ENCODE measurements around the gene IGIP. TPM values are rescaled to one million over a fixed set of nuclear protein-coding genes. Genes with fewer than 3 reads are reported as not detected.

IGIP gene
- total RNA-seq, result 1 to 10 TPM; 1.7 to 1.9 TPM

DNA sequence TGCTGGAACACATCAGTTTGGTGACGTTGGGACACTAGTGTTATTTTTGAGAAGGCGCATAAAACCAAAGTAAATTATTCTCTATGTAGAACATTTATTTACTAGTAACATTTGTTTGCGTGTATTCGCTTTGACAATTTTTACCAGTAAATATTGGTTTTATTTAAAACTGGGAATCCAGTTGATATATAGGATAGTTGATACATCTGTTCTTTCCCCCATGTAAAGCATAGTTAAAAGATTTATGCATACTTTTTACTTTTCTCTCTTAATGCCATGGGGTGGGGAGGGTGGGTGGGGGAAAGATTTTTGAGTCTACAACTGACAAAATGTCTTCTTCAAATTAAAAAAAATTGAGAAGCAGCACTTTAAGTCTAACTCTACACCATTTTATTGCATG lies at the start of gene IGIP:
Gene IGIP (plus strand): TSS at position 301 of the 400 bp plus-strand sequence. CDS start 2,540 bp downstream, outside the sequence.
- POLR2A ChIA-PET, result no interaction called here

DNA sequence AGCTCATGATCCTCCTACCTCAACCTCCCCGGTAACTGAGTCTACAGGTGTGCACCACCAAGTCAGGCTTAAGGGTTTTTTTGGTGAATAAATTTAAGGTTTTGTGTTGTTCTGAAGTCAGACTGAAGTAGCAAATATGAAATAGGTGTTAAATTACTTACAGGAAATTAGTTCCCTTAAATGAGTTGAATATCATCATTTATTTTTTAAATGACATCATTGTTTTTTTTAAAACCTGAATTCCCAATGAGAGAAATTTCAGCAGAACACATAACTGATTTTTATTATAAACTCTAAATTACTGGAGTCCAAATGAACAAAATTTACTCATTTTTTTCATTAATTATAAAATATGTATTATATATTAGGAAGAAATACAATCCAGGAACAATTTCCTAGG lies 49.6 kb upstream of the IGIP start:
- no peak for ATAC-seq
- no peaks in the 10 kb centered on the region for H3K4me1 Mint-ChIP-seq
- H3K27ac Mint-ChIP-seq, result no peak overlapping the region
- intact Hi-C loops (cut with DNase I, micrococcal nuclease), result no loop called here
- DNase-seq, result no peak
- CTCF ChIA-PET, result interaction anchor here (0.5 to 5.7 kb wide), 4 partner anchors 47 to 1196 kb away, joined by 3 to 108 read pairs (median 48); no protein-coding TSS in a partner anchor
- POLR2A ChIA-PET, result no interaction called here
- peaks cover 18% of the 10 kb centered on the region for H3K27me3 Mint-ChIP-seq
- no peaks in the 10 kb centered on the region for H3K36me3 Mint-ChIP-seq (ENCODE audit: low read depth)
- no peaks in the 10 kb centered on the region for H3K9me3 Mint-ChIP-seq (ENCODE audit: low read depth)
- H3K4me3 Mint-ChIP-seq, result no peak overlapping the region

More for the DNA sequence above, at the start of gene IGIP:
- H3K9me3 Mint-ChIP-seq (ENCODE audit: low read depth), result no peaks in the 10 kb centered on the region
- no peak within 1 kb of the TSS for H3K27ac Mint-ChIP-seq
- H3K4me1 Mint-ChIP-seq, result peaks cover 35% of the 10 kb centered on the region
- no peak within 1 kb of the TSS for H3K4me3 Mint-ChIP-seq
- intact Hi-C loops (cut with DNase I, micrococcal nuclease), result no loop called here
- DNase-seq, result no peak
- H3K27me3 Mint-ChIP-seq, result no peaks in the 10 kb centered on the region
- no peak for ATAC-seq
- H3K36me3 Mint-ChIP-seq (ENCODE audit: low read depth), result no peaks in the 10 kb centered on the region
- CTCF ChIA-PET, result interaction anchor here (0.7 to 3.8 kb wide), 4 partner anchors 9 to 1960 kb away, joined by 3 to 13 read pairs (median 4); no protein-coding TSS in a partner anchor

DNA sequence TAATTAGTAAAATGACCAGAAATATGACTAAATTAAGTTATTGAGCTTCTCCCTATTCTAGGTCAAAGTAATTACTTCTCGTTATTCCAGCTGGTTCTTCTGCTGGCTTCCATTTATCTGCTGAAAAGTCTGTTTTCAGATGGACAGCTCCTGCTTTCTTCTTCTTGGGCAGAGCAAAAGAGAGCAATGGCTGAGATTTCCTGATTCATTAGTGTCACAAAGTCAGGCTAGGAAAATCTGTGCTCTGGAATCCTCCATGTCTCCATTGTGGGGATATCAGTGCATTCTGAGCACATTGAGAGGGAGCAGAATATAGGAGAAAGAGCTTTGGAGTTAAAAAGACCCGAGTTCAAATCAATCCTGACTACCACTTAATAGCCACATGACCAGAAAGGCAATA lies 48.9 kb upstream of the IGIP start:
- Mint-ChIP-seq H3K9me3 (ENCODE audit: low read depth) (no peaks in the 10 kb centered on the region), H3K4me3 (no peak overlapping the region)

DNA sequence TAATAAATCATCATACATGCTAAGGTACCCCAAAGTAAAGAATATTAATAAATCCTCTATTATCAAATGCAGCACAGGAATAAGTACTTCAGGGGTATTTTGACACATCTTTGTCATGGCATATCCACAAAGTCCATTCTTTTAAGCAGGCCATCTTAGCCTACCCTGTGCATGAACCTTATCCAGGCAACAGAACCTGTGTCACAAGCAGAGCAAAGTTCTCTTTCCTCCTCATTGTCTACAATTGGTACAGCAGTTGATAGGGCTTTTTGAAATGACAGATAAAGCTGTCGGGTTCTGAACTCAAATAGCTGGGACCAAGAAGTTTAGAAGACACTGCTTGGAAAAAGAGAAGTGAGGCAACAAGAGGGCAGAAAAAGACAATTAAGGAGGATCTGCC lies 42.6 kb upstream of the IGIP start:
- ChIA-PET POLR2A (no interaction called here), CTCF (no interaction called here)
- Mint-ChIP-seq H3K4me3 (no peak overlapping the region), H3K36me3 (ENCODE audit: low read depth) (no peaks in the 10 kb centered on the region), H3K9me3 (ENCODE audit: low read depth) (no peaks in the 10 kb centered on the region), H3K27ac (no peak overlapping the region), H3K27me3 (peaks cover 7% of the 10 kb centered on the region), H3K4me1 (no peaks in the 10 kb centered on the region)
- ATAC-seq, result no peak
- DNase-seq, result no peak
- intact Hi-C loops (cut with DNase I, micrococcal nuclease), result no loop called here

More for the DNA sequence above, 48.9 kb upstream of the IGIP start:
- DNase-seq (no peak), ATAC-seq (no peak)
- H3K27ac Mint-ChIP-seq, result no peak overlapping the region
- ChIA-PET CTCF (interaction anchor here (0.8 to 5.7 kb wide), 3 partner anchors 45 to 80 kb away, joined by 3 to 108 read pairs (median 93); no protein-coding TSS in a partner anchor), POLR2A (no interaction called here)
- peaks cover 16% of the 10 kb centered on the region for H3K27me3 Mint-ChIP-seq
- H3K36me3 Mint-ChIP-seq (ENCODE audit: low read depth), result no peaks in the 10 kb centered on the region
- H3K4me1 Mint-ChIP-seq, result no peaks in the 10 kb centered on the region
- intact Hi-C loops (cut with DNase I, micrococcal nuclease), result no loop called here

DNA sequence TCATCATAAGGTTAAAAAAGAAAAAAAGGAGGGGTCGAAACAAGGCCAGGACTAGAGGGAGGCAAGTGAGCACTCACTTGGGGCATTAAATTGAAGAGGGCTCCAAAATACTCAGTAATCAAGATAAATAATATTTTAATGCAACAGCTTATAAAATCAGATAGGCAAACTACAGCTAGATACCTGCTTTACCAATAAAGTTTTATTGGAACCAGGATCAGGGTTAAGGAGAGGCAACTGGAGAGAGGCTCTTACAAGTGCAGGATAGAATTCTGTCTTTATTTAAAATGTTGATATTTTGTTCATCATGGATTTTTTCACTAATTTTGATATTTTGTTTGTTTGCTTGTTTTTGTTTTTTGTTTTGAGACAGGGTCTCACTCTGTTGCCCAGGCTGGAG lies 42.1 kb upstream of the IGIP start:
- no peak for DNase-seq
- intact Hi-C loops (cut with DNase I, micrococcal nuclease), result no loop called here
- H3K4me1 Mint-ChIP-seq, result no peaks in the 10 kb centered on the region
- POLR2A ChIA-PET, result no interaction called here
- no peak overlapping the region for H3K27ac Mint-ChIP-seq
- CTCF ChIA-PET, result no interaction called here
- no peaks in the 10 kb centered on the region for H3K36me3 Mint-ChIP-seq (ENCODE audit: low read depth)
- no peak overlapping the region for H3K4me3 Mint-ChIP-seq
- no peak for ATAC-seq
- H3K9me3 Mint-ChIP-seq (ENCODE audit: low read depth), result no peaks in the 10 kb centered on the region
- H3K27me3 Mint-ChIP-seq, result peaks cover 7% of the 10 kb centered on the region

DNA sequence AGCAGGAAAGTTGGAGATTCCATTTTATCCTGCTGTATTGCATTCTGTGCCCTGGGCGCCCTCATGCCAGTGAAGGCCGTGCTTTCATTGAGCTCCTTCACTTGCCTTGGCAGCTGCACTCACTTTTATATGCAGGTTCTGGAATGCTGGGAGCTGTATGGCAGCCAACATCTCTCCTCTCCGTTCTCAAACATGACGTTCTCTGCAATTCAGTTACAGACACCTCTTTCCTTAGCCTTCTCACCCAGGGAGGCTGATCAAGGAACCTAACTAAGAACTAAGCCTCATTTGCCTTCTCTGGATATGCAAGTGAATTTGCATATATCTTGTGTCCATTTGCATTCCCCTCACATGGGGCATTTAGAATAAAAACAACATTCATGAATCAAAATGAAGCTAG lies 41.2 kb upstream of the IGIP start:
- intact Hi-C loops (cut with DNase I, micrococcal nuclease), result no loop called here
- Mint-ChIP-seq H3K4me3 (no peak overlapping the region), H3K27ac (no peak overlapping the region), H3K9me3 (ENCODE audit: low read depth) (peaks cover 6% of the 10 kb centered on the region), H3K4me1 (no peaks in the 10 kb centered on the region), H3K36me3 (ENCODE audit: low read depth) (no peaks in the 10 kb centered on the region), H3K27me3 (peaks cover 7% of the 10 kb centered on the region)
- DNase-seq (no peak), ATAC-seq (no peak)
- POLR2A ChIA-PET, result no interaction called here
- CTCF ChIA-PET, result interaction anchor here (1.5 to 1.6 kb wide), 2 partner anchors 60 to 116 kb away, joined by 4 read pairs; no protein-coding TSS in a partner anchor

DNA sequence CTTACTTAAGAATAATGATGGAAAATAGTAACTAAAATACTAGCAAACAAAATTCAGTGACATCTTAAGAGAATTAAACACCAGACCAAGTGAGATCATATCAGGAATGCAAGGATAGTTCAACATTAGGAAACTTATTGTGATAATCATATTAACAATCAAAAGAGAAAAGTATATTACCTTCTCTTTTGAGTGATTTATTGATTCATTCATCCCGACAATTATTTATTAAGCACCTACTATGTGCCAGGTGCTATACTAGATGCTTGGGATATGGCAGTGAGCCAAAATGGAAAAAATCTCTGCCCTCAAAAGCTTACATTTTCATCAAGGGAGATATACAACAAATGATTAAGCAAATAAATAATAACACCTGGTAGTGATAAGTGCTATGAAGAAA lies 35.5 kb upstream of the IGIP start:
- Mint-ChIP-seq H3K4me1 (no peaks in the 10 kb centered on the region), H3K36me3 (ENCODE audit: low read depth) (no peaks in the 10 kb centered on the region), H3K27ac (no peak overlapping the region), H3K9me3 (ENCODE audit: low read depth) (peaks cover 17% of the 10 kb centered on the region), H3K27me3 (peaks cover 8% of the 10 kb centered on the region), H3K4me3 (no peak overlapping the region)
- ChIA-PET POLR2A (no interaction called here), CTCF (interaction anchor here (0.5 kb wide), 1 partner anchor 17 kb away, joined by 3 read pairs; no protein-coding TSS in a partner anchor)
- no peak for DNase-seq
- intact Hi-C loops (cut with DNase I, micrococcal nuclease), result no loop called here
- ATAC-seq, result no peak

DNA sequence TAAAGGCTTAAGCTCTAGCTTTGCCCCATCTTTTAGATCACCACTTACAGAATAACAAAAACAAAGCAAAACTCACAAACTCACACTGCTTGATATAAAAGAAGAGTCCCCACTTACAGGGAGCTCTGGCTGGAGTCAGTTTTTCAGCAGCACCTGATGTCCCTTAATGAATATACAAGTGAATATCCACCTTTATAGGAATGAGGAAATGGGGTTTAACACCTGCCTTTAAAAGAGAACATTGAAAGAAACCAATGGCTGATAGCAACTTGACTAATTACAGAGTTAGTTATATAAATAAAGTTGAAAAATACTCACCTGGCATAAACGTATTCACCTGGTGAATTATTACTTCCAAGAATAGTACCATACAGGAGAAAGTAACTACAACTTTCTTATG lies 32.6 kb upstream of the IGIP start:
- Mint-ChIP-seq H3K4me3 (no peak overlapping the region), H3K36me3 (ENCODE audit: low read depth) (no peaks in the 10 kb centered on the region), H3K27me3 (peaks cover 8% of the 10 kb centered on the region), H3K27ac (no peak overlapping the region), H3K4me1 (no peaks in the 10 kb centered on the region), H3K9me3 (ENCODE audit: low read depth) (peaks cover 17% of the 10 kb centered on the region)
- CTCF ChIA-PET, result interaction anchor here (0.7 kb wide), 1 partner anchor 61 kb away, joined by 3 read pairs; no protein-coding TSS in a partner anchor
- ATAC-seq (no peak), DNase-seq (no peak)
- intact Hi-C loops (cut with DNase I, micrococcal nuclease), result no loop called here
- POLR2A ChIA-PET, result no interaction called here

DNA sequence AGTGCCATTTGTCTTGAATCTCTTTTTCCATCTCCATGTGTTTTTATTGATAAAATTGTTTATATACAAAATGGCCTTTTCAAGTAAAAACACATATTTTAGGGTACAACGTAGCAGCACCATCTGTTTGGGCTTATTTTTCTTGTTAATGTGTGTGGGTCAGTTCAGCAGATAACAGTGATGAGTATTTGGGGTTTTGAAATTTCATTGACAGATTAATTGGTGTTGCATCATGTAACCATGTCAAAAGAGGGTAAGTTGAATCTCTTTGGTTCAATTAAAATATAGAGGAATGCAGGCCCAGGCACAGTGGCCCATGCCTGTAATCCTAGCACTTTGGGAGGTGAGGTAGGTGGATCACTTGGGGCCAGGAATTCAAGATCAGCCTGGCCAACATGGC lies 31.9 kb upstream of the IGIP start:
- no peaks in the 10 kb centered on the region for H3K4me1 Mint-ChIP-seq
- no peak overlapping the region for H3K4me3 Mint-ChIP-seq
- no peak overlapping the region for H3K27ac Mint-ChIP-seq
- intact Hi-C loops (cut with DNase I, micrococcal nuclease), result no loop called here
- ATAC-seq (no peak), DNase-seq (no peak)
- ChIA-PET CTCF (interaction anchor here (0.7 to 1.2 kb wide), 2 partner anchors 18 to 50 kb away, joined by 3 read pairs; no protein-coding TSS in a partner anchor), POLR2A (no interaction called here)
- peaks cover 17% of the 10 kb centered on the region for H3K9me3 Mint-ChIP-seq (ENCODE audit: low read depth)
- no peaks in the 10 kb centered on the region for H3K36me3 Mint-ChIP-seq (ENCODE audit: low read depth)
- H3K27me3 Mint-ChIP-seq, result peaks cover 8% of the 10 kb centered on the region

DNA sequence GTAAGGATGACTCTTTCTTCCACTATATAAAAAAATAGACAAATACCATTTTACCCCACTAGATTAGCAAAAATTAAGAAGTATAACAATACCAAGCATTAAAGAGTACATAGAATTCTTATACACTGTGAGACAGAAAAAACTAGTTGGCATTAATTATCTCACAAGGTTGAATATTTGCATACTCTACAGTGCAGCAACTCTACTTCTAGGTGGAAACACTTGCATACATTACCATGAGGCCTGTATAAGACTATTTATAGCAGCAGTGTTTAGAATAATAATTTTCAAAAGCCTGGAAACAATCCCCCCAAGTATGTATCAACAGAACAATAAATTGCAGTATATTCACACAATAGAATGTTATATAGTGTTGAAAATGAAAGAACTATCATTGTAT lies 30.8 kb upstream of the IGIP start:
- intact Hi-C loops (cut with DNase I, micrococcal nuclease), result no loop called here
- no peak for ATAC-seq
- H3K36me3 Mint-ChIP-seq (ENCODE audit: low read depth), result no peaks in the 10 kb centered on the region
- peaks cover 10% of the 10 kb centered on the region for H3K9me3 Mint-ChIP-seq (ENCODE audit: low read depth)
- peaks cover 9% of the 10 kb centered on the region for H3K27me3 Mint-ChIP-seq
- no peak overlapping the region for H3K27ac Mint-ChIP-seq
- no peak for DNase-seq
- H3K4me3 Mint-ChIP-seq, result no peak overlapping the region
- no peaks in the 10 kb centered on the region for H3K4me1 Mint-ChIP-seq
- ChIA-PET POLR2A (no interaction called here), CTCF (interaction anchor here (1.1 to 1.2 kb wide), 2 partner anchors 14 to 49 kb away, joined by 3 read pairs; no protein-coding TSS in a partner anchor)

DNA sequence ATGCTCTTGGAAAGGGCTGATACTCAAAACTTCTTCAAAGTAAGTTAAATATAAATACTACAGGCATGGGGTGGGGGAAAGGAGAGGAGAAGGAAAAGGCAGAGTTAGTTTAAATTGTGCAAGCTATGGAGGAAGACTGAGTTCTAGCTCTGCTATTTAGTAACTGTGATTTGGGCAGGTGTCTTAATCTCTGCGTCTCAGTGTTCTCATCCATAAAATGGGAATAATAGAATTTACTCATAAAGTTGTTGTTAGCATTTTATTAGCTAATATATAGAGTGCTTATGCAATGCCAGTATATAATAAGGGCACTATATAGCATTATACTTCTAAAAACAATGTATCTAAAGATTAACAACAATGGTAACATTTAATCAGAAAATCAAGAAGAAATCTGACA lies 24.6 kb upstream of the IGIP start:
- intact Hi-C loops (cut with DNase I, micrococcal nuclease), result loop anchor here in 1 of 2 experiments (10.0 kb wide), 1 partner anchor 1886 kb away; the partner anchor contains the start of gene CDC23
- CTCF ChIA-PET, result interaction anchor here (0.7 to 1.0 kb wide), 2 partner anchors 31 to 261 kb away, joined by 3 read pairs; no protein-coding TSS in a partner anchor

DNA sequence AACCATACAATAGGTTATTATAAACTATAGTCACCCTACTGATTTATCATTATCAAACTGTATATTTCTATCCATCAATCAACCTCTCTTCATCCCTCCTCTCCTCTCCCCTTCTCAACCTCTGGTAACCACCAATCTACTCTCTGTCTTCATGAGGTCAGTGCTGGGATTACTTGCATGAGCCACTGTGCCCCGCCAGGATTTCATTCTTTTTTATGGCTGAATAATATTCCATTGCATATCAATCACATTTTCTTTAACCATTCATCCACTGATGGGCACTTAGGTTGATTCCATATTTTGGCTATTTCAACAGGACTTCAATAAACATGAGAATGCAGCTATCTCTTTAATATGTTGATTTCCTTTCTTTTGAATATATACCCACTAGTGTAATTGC lies 22.6 kb upstream of the IGIP start:
- Mint-ChIP-seq H3K36me3 (ENCODE audit: low read depth) (no peaks in the 10 kb centered on the region), H3K4me3 (no peak overlapping the region), H3K9me3 (ENCODE audit: low read depth) (no peaks in the 10 kb centered on the region), H3K4me1 (peaks cover 14% of the 10 kb centered on the region), H3K27ac (no peak overlapping the region), H3K27me3 (peaks cover 3% of the 10 kb centered on the region)
- CTCF ChIA-PET, result interaction anchor here (0.7 to 1.6 kb wide), 6 partner anchors 9 to 1315 kb away, joined by 3 to 5 read pairs (median 4); partner anchors contain the start of gene PCDHGB7
- DNase-seq, result no peak
- intact Hi-C loops (cut with DNase I, micrococcal nuclease), result loop anchor here in 1 of 2 experiments (10.0 kb wide), 1 partner anchor 1888 kb away; the partner anchor contains the start of gene CDC23
- no peak for ATAC-seq
- POLR2A ChIA-PET, result no interaction called here

More for the DNA sequence above, 24.6 kb upstream of the IGIP start:
- peaks cover 3% of the 10 kb centered on the region for H3K27me3 Mint-ChIP-seq
- H3K4me1 Mint-ChIP-seq, result peaks cover 1% of the 10 kb centered on the region
- H3K27ac Mint-ChIP-seq, result no peak overlapping the region
- POLR2A ChIA-PET, result no interaction called here
- H3K9me3 Mint-ChIP-seq (ENCODE audit: low read depth), result no peaks in the 10 kb centered on the region
- ATAC-seq (no peak), DNase-seq (no peak)
- no peaks in the 10 kb centered on the region for H3K36me3 Mint-ChIP-seq (ENCODE audit: low read depth)
- no peak overlapping the region for H3K4me3 Mint-ChIP-seq

All from activated CD4-positive, alpha-beta T cell treated with anti-CD3 and anti-CD28 coated beads for 36 hours (primary cell).